HG03378 (cell line): ENCODE data around the gene FLYWCH2.

Source experiments
- ATAC-seq: cut with Tn5 transposase; IDR thresholded peaks from one replicate; pipeline ENCODE4 v1.9.1; 2021; ENCODE audit warnings: mild to moderate bottlenecking, moderate library complexity; ENCODE audit not compliant: unreplicated experiment

FLYWCH2 gene

DNA sequence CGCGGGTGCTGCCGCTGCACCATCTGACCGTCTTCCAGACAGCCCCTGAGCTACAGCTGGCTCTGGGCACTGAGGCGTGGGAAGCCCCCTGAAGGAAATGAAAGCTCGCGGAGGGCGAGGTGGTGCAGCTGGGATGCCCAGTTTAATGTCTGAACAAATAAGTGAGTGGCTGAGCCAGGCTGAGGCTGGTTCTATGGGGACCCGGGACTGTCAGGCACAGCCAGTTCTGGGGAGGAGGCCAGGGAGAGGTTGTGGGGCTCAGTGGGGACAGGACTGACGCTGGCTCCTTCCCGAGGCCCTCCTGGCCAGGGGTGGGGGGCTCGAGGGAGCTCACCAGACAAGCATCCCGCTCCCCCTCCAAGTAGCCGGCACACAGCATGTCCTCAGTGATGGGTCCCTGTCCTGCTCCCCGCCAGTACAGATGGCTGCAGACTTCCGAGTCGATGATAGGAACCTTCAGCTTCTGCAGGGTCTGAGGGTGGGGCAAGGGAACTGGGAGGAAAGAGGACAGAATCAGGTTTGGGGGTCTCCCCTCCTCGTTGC is 29.4 kb upstream of the FLYWCH2 start:
- no peak for ATAC-seq

DNA sequence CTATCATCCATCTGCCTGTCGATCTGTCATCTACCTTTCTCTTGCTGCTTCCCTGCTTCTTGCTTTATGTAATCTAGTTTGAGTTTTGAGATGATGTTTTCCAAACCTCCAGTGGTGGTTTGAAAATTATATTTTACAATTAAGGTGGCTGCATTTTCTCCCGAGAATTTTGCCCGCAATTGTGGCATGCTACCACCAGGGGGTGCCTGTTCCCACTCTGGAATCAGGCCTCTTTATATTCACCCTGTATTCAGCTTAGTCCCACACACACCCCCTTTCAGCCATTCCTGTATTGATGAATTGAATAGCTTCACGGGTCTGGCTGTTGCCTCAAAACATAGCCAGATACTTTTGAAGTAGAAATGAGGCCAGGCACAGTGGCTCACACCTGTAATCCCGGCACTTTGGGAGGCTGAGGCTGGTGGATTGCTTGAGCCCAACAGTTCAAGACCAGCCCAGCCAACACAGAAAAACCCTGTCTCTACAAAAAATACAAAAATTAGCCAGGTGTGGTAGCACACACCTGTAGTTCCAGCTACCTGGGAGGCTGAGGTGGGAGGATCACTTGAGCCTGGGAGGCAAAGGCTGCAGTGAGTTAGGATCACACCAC is 28.2 kb upstream of the FLYWCH2 start:
- no peak for ATAC-seq

DNA sequence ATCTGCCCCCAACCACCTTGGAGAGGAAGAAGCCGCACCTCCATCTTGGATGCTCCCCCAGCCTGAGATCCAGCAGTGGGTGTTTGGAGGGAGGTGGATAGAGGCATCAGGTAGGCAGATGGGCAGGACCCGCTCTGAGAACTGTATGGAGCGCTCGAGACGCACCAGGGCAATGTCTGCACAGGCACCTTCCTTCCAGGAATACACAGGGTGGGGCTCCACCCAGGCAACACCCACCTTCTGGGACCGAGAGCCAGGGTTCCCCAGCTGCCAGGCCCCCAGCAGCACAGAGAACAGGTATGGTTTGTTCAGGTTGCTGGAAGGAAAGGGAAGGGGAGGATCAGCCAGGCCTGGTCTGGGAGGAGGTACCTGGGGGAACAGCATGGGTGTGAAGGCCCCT is 27.5 kb upstream of the FLYWCH2 start:
- no peak for ATAC-seq

DNA sequence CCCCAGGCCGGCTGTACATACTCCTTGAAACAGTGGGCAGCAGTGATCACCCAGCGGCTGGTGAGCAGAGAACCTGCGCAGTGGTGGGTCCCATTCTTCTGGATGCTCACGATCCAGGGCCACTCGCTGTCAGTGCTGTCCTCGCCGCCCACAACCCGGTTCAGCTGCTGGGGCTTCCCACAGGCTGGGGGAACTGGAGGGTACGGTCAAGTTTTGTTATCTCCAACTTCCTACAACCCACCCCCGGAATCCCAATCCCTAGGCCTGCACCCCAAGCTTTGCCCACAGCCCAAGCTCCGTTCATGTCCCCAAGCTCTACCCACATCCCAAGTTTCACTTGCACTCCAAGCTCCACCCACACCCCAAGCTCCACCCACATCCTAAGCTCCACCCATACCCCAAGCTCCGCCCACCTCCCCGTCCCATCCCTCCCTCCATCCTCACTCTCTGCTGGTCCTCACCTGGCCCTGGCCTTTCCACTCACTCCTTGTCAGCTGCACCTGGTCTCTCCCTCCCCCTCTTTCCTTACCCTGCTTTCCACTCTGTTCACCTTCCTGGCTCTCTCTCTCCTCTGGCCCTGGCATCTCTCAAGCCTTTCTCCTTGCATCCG is 26.8 kb upstream of the FLYWCH2 start:
- ATAC-seq = no peak

DNA sequence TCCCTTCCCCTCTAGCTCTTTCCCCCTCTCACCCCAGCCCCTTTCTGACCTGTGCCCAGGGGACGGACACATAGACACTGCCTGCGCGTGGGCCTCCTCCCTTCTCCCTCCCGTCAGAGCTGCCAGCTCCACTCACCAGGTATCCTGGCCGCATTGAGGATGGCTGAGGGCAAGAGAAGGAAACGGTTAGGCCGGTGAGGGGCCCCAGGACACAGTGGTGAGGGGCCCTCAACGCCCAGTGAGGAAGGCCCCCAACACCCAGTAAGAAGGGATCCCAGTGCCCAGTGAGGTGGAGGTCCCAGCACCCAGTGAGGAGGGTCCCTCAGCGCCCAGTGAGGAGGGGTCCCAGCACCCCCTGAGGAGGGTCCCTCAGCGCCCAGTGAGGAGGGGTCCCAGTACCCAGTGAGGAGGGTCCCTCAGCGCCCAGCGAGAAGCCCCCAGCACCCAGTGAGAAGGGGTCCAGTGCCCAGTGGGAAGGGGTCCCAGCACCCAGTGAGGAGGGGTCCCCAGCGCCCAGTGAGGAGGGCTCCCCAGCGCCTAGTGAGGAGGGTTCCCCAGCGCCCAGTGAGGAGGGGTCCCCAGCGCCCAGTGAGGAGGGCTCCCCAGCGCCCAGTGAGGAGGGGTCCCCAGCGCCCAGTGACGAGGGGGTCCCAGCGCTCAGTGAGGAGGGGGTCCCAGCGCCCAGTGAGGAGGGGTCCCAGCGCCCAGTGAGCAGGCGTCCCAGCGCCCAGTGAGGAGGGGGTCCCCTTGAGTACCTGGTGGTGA is 26.1 kb upstream of the FLYWCH2 start:
- no peak for ATAC-seq

DNA sequence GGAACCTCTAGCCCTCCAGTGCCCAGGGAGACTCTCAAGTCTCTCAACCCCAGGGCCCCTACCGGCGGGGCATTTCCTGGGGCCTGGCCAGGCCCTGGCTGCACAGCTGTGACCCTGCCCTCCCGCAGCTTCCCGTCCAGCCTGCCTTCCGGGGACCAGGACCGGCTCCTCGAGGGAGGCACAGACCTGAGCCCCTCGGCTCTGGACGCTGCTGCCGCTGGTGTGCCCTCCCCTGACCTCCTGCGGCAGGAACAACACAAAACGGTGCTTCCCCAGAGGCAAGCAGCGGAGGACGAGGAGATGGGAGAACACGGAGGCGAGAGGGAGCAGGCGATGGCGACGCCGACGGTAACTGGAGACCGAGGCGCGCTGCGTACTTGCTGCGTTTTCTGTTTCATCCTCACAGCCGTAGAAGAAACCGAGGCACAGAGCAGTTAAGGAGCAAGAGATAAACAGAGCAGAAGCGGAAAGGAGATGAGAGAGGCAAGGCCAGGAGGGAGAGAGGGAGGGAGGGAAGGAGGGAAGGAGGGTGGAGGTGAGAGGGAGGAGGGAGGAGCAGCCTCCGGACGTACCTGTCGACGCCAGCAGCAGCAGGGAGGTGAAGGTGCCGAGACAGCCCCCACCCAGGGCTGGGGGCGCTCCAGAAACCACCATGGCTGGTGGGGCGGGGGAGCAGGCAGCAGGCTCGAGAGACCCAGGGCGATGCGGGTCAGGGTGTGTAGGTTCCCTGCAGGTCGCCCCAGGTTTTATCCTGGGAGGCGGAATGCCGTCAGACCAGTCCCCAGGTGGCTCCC is 25.4 kb upstream of the FLYWCH2 start, which contains the start of gene PRSS22:
Gene PRSS22, minus strand, starts transcription at position 720 of the 794 bp plus-strand sequence. Its CDS starts 66 bp downstream, at position 654.
- no peak for ATAC-seq

DNA sequence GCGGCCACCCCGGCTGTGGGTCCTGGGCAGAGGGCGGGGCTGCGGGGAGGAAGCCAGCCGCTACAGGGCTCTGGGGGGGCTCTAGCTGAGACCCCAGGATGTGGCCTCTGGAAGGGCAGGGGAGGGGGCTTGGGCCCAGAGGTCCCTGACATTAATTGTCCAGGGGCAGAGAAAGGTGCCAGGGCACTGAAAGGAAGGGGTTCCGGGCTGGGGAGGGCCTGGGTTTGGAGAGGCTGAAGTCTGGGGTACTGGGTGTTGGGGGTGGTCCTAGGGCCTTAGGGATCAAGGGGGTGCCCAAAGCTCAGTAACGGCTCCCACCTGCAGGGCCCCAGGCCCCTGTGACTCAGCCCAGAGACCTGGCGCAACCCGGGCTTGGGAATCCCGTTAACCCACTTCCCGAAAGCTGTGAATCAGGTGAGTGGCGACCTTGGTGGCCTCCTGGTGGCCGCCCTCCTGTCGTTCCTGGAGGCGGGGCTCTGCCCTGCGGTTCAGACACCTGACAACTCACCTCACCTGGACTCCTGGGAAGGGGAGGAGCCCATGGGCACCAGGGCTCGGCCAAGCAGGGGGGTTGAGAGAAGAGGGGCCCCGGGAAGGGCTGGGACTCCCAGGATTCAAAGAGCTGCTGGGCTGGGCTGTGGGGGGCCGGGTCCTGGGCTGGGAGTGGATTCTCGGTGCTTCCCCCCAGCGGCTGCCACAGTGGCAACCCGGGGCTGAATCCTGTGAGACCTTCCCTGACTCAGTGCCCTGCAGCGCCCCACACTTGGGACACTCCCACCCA is 24.6 kb upstream of the FLYWCH2 start:
- no peak for ATAC-seq

DNA sequence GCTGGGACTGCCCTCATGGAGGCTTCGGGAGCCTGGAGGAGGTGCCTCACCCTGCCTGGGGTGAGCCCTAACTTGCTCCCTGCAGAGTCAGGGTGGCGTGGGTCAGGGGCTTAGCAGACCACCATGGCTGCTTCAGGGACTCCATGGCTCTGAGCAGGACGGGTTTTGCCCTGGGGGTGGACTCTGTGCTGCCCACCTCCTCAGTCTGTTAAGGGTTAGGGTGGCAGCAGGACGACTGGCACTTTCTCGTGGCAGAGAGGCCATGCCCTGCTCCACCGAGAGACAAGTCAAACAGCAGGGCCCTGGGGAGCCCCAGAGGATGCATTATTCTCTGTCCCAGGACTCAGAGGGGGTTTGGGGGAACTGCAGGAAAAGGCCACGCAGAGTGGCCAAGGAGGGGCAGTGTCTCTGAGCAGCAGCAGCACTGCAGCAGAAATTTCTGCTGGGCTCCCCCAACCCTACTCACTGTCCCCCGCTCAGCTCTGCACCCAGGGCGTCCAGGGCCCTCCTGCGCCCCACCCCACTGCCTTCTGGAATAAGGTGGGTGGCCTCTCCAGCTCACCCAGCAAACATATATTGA is 23.2 kb upstream of the FLYWCH2 start:
- ATAC-seq = no peak

DNA sequence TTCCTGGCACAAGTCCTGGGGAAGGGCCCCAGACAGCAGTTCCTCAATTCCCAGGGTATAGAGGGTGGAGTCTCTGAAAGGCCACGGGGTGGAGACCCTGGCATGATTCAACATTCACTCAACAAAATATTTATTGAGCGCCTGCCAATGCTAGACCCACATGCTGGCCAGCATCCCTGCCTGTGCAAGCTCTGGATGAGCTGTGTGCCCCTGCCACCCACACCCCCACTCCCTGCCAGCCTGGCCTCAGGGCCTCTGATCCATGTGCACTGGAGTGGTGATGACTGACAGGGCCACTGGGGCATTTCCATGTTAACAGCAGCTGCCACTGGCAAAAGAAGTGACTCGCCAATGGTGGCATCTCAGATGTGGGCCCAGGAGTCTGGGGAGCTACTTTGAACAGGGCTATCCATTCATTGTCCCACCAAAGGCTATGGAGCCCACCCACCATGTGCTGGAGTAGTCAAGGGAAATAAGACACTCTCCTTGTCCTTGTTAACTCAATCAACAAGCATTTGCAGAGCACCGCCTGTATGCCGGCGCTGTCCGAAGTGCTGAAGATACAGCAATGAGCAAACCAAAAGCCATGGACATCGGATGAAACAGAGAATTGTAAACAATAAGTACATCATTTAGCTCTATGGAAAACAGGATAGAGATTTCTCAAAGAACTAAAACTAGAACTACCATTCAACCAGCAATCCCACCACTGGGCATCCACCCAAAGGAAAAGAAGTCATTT is 22.0 kb upstream of the FLYWCH2 start:
- no peak for ATAC-seq

DNA sequence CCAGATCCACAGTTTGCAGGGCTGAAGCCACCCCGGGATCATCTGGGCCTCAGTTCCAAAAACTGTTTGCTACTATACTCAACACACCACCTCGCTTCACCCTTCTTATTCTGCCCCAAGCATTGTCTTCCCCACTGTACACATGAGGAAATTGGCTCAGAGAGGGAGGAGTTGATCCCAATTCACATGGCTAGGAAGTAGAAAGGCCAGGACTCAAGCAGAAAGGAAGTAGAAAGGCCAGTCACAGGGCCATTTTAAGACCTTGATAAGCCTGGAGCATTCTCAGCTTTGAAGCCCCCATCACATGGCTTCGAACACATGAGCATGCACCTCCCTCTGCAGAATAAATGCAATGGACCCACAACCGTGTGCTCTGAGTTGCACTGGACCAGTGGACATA is 17.4 kb upstream of the FLYWCH2 start:
- ATAC-seq = no peak

DNA sequence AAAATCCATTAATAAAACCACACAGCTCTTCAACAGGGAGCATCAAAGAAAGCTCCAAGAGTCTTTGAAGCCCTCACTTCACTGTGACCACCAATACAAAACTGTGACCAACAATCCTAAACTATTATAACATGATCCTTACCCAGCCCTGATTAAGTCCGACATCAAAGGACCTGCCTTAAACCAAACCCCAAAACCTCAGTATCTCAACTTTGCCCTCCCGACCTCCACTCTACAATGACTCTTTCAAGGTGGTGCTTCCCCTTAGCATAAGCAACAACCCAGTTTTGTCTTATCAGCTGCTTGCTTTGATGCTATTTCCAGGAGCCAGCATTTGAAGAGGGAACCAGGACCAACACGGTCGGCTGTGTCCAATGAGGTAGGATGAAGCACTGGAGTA is 16.6 kb upstream of the FLYWCH2 start:
- ATAC-seq = no peak

DNA sequence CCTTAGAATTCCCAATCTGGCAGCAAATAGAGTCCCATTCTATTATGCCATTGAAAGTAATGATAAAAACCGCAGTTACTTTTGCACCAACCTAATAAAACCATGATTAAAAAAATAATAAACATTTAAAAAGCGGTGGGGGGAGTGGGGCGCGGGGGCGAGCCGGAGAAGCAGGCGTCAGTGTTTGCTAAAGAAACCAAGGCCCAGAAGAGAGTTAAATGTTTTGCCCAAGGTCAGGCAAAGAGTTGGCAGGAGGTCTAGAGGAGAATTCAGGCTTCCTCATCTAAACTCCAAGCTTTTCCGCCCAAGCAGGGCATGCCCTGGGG is 15.4 kb upstream of the FLYWCH2 start:
- no peak for ATAC-seq

DNA sequence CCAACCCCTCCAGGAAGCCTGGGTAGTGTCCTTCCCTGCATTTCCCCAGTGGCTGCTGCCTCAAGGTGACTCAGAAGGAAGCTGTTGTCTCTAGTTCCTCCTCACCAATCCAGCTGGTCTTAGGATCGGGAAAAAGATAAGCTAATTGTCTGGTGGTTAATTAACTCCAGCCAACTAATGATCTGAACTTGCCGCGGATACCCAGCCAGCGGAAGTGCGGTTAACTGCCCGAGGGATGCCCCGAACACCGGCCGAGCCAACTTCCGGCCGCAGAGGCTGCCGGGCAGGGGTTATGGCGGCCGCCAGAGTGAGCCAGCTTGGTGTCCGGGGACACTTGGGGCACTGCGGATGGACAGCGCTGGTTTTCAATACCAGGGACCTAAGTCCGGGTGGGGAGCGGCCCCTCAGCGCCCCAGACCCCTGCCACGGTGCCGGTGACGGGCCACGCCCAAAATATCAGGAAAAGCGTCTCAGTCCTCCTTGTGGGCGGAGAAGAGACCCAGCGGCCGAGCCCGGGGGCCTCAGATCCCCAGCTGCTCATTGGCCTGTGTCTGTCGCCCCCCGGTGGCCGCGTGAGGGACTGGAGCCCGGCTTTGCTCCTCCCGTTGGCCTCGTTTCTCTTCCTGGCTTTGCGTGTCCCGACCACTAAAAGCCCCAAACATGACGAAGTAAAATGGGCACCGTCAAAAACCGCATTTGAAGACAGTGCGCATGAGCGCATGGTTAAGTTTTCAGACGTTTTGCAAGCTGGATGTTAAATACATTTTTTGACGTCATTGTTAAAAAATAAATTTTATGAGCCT is 14.8 kb upstream of the FLYWCH2 start:
- ATAC-seq = peak; percentile 73

DNA sequence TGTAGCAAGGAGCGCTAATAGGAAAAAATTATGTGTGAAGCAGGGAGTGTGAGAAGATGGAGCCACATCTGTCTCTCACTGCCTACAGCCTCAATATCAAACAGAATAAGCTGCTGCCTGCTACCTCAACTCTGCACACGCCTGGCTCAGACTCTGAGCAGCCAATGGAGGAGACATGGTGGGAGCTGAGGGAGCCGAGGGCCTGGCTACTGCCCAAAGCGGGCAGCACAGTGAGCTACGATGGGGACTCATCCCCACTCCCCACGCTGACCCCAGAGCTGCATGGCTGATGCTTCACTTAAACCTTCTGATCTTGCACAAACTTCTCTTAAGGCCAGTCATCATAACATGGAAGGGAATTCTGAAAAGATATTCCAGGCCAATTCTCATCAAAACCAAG is 11.1 kb upstream of the FLYWCH2 start:
- no peak for ATAC-seq

DNA sequence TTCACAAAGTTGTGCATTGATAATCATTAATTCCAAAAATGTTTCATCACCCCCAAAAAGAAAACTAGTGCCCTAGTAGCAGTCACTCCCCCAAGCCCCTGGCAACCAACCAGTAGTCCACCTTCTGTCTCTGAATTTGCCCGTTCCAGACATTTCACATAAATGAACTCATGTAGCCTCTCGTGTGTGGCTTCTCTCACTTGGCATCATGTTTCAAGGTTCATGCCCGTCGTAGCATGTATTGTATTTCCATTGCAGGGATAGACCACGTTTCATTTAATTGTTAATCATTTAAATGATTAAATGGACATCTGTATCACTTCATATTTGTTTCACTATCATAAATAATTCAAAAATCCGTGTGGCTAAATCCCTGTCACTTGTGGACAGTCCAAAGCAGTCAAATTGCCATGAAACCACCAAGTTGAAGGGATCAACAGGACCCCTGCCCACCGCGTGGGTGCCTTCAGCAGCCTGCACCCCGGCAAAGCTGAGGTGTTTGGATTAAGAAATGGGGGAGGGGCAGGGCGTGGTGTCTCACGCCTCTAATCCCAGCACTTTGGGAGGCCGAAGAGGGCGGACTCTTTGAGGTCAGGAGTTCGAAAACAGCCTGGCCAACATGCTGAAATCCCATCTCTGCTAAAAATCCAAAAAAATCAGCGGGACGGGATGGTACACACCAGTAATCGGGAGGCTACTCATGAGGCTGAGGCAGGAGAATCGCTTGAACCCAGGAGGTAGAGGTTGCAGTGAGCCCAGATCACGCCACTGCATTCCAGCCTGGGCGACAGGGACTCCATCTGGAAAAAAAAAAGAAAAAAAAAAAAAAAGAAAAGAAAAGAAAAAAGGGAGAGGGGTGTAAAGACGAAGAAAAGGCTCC is 8.7 kb upstream of the FLYWCH2 start:
- no peak for ATAC-seq

DNA sequence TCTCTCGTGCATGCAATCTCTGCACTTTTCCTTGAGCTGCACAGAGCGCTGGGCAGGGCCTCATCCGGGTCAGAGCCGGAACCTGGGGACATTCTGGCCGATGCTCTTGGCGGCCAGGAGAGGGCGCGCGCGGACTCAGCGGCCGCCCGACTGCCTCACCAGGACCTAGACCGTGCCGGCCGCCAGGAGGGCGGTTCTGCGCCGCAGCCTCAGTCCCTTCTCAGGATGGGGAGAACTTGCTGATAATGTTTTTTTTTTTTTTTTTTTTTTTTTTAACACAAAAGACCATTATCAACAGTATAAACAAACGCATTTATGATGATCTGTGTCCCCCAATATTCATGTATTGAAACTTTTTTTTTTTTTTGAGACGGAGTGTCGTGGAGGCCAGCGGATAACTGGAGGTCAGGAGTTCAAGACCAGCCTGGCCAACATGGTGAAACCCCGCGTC is 8.1 kb upstream of the FLYWCH2 start:
- no peak for ATAC-seq

DNA sequence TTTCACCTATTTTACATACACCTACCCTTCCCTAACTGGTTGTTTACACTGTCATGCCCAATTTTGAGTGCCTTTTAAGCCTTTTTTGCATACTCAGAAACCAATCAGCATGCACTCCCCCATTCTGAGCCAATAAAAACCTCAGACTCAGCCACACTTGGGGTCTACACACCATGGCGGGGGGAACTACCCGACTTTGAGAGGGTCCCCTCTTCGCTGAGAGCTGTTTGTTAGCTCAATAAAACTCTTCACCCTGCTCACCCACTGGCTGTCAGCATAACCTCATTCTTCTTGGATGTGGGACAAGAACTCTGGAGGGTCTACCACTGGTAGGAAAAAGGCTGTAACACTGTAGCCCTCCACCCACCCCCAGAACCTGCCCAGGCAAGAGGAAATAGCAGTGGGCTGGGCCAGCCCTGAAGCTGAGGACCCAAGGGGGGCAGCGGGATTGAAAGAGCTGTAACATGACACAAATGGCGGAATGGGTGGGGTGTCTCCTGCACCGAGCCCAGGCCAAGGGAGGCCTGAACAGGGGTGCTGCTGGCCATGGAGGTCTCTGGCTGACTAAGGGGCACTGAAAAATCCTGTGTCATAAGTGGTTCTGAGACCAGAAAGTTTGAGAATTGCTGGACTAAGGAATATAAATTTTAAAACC is 3.0 kb upstream of the FLYWCH2 start:
- ATAC-seq = no peak
